SK-N-MC (cell line): ENCODE measurements around the gene GSE1.
A peak's percentile ranks its signal among the peaks of the same experiment; 100 is the strongest.

ENCODE experiments used
- DNase-seq: peaks from one replicate; pipeline ENCODE4 v3.0.0-alpha.2; 2011; ENCODE audit warnings: low read depth, low spot score
- H3K27ac ChIP-seq: fragments of 200-600 bp; sonication (generic); 2 replicates; pipeline ENCODE4 v1.5.1; 2016; ENCODE audit warnings: mixed run types
- H3K36me3 ChIP-seq: fragments of 200-600 bp; sonication (generic); 2 replicates; pipeline ENCODE4 v1.6.1; 2017; ENCODE audit warnings: antibody characterized with exemption, low read length, mixed read lengths; ENCODE audit not compliant: insufficient read depth
- H3K4me3 ChIP-seq: fragments of 200-600 bp; sonication (generic); 2 replicates; pipeline ENCODE4 v1.5.1; 2016
- H3K9ac ChIP-seq: fragments of 200-600 bp; sonication (generic); 2 replicates; pipeline ENCODE4 v1.8.0; 2017; ENCODE audit warnings: mixed run types, mixed read lengths; ENCODE audit not compliant: insufficient read length
- H3K9me3 ChIP-seq: fragments of 200-600 bp; sonication (generic); 2 replicates; pipeline ENCODE4 v1.6.1; 2017; ENCODE audit warnings: low read depth, mild to moderate bottlenecking, antibody characterized with exemption, low read length, moderate library complexity, mixed read lengths
- EZH2 ChIP-seq: fragments of 200-600 bp; sonication (generic); IDR thresholded peaks from one replicate; pipeline ENCODE4 v1.6.1; 2017; ENCODE audit warnings: antibody characterized with exemption
- FOXP2 ChIP-seq: optimal IDR thresholded peaks from 2 replicates; pipeline ENCODE3; 2011; ENCODE audit warnings: mild to moderate bottlenecking, moderate library complexity; ENCODE audit not compliant: insufficient read depth; ENCODE audit errors: extremely low read length, control extremely low read depth
- POLR2AphosphoS5 ChIP-seq: IDR thresholded peaks from 2 replicates; pipeline ENCODE4 v1.6.1; 2012; ENCODE audit warnings: mild to moderate bottlenecking, low read depth, low read length, borderline replicate concordance

GSE1 gene

DNA sequence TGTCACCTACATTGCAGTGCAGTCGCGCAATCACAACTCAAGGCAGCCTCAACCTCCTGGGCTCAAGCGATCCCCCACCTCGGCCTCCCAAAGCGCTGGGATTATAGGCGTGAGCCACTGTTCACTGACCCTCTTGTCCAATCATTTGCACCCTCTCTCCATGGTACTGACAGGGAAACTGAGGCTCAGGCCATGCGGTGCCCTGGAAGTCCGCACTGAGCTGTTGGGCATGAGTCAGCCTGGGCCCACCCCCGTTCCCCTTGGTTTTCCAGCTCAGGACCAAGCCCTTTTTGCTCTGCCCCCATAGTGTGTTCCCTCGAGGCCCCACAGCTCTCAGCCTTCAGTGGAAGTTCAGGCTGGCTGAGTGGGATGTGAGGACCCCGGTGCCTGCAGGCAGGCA lies 10.1 kb downstream of the GSE1 start:
- TF ChIP-seq FOXP2 (no peak), EZH2 (no peak), POLR2AphosphoS5 (no peak)
- H3K9ac ChIP-seq = no peak overlapping the region
- no peak overlapping the region for H3K27ac ChIP-seq
- no peaks in the 10 kb centered on the region for H3K36me3 ChIP-seq
- H3K9me3 ChIP-seq = no peaks in the 10 kb centered on the region
- DNase-seq = no peak
- H3K4me3 ChIP-seq = no peak overlapping the region

DNA sequence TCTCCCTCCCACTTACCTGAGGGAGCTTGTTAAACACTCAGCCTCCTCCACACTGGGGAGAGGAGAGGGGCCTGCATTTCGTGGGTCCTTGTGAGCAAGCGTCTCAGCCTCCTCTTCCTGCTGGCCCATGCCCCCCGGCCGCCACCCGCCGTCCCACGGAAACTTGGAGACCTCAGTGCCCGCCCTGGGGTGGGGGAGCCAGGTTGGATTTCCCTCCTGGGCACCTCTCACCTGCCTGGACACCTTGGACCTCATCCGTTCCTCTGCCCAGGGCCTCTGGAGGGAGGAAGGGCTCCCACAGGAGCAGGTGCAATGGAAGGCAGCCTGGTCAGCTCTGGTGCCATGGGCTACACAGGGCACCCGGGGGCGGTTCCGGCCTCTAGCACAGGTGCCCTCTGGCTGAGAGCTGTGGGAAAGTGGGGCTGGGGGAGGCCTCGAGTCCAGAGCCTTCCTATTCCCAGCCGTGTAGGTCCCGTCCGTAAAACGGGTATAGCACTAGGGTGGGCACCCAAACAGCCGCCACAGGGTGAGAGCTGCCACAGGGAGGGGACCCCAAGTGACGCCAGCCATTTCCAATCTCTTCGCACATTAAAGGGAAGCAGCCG lies 11.0 kb downstream of the GSE1 start:
- Histone ChIP-seq H3K4me3 (no peak overlapping the region), H3K27ac (no peak overlapping the region), H3K9me3 (no peaks in the 10 kb centered on the region), H3K9ac (no peak overlapping the region), H3K36me3 (no peaks in the 10 kb centered on the region)
- TF ChIP-seq POLR2AphosphoS5 = no peak
- no peak for TF ChIP-seq FOXP2
- no peak for TF ChIP-seq EZH2
- no peak for DNase-seq

DNA sequence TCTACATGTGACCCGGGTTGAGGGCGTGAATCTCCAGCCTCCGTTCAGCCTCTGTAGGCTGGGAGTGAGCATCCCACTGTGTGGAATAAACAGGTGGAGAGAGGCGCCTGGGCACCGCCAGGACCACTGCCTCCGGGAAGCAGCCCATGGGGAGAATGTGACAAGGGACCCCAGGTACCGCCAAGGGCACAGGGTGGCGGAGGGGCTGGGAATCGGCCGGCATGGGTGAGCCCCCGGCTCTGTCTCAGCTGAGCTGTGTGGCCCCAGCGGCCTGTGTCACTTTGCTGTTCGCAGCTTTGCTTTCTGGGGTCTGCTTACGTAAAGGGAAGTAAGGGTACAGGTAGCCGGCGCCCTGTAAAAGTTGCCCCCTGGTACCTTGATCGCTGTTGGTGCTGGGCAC lies 11.5 kb downstream of the GSE1 start:
- no peak for DNase-seq
- no peak overlapping the region for H3K9ac ChIP-seq
- H3K36me3 ChIP-seq = no peaks in the 10 kb centered on the region
- no peak for TF ChIP-seq FOXP2
- no peak for TF ChIP-seq POLR2AphosphoS5
- H3K4me3 ChIP-seq = no peak overlapping the region
- no peak overlapping the region for H3K27ac ChIP-seq
- H3K9me3 ChIP-seq = no peaks in the 10 kb centered on the region

GRCh38 chr16:85625053-85625452 lies 11.9 kb downstream of the GSE1 start:
- TF ChIP-seq POLR2AphosphoS5 (no peak), EZH2 (no peak), FOXP2 (no peak)
- no peaks in the 10 kb centered on the region for H3K36me3 ChIP-seq
- no peak for DNase-seq
- H3K9ac ChIP-seq = no peak overlapping the region
- no peak overlapping the region for H3K4me3 ChIP-seq
- H3K27ac ChIP-seq = no peak overlapping the region
- H3K9me3 ChIP-seq = no peaks in the 10 kb centered on the region

GRCh38 chr16:85625485-85626117 lies 12.5 kb downstream of the GSE1 start:
- DNase-seq = no peak

GRCh38 chr16:85626191-85626981 lies 13.3 kb downstream of the GSE1 start:
- no peaks in the 10 kb centered on the region for H3K36me3 ChIP-seq
- no peak for DNase-seq
- H3K9ac ChIP-seq = peak overlapping the region; percentile 73
- no peaks in the 10 kb centered on the region for H3K9me3 ChIP-seq
- H3K27ac ChIP-seq = peak overlapping the region; percentile 90
- TF ChIP-seq EZH2 = no peak
- H3K4me3 ChIP-seq = peak overlapping the region; percentile 69

More at GRCh38 chr16:85625485-85626117, 12.5 kb downstream of the GSE1 start:
- TF ChIP-seq FOXP2 (no peak), POLR2AphosphoS5 (no peak), EZH2 (no peak)
- H3K36me3 ChIP-seq = no peaks in the 10 kb centered on the region
- H3K27ac ChIP-seq = peak overlapping the region; percentile 90
- H3K9me3 ChIP-seq = no peaks in the 10 kb centered on the region
- H3K9ac ChIP-seq = no peak overlapping the region
- H3K4me3 ChIP-seq = peak overlapping the region; percentile 69; the same call in 1 of the 2 replicates

- Histone ChIP-seq H3K9me3 (no peaks in the 10 kb centered on the region), H3K36me3 (no peaks in the 10 kb centered on the region), H3K9ac (no peak overlapping the region), H3K4me3 (no peak overlapping the region), H3K27ac (no peak overlapping the region; the same call in 1 of the 2 replicates)
- TF ChIP-seq EZH2 (no peak), FOXP2 (no peak), POLR2AphosphoS5 (no peak)
- DNase-seq = no peak
Measured at GRCh38 chr16:85627089-85627488, 14.0 kb downstream of the GSE1 start.

DNA sequence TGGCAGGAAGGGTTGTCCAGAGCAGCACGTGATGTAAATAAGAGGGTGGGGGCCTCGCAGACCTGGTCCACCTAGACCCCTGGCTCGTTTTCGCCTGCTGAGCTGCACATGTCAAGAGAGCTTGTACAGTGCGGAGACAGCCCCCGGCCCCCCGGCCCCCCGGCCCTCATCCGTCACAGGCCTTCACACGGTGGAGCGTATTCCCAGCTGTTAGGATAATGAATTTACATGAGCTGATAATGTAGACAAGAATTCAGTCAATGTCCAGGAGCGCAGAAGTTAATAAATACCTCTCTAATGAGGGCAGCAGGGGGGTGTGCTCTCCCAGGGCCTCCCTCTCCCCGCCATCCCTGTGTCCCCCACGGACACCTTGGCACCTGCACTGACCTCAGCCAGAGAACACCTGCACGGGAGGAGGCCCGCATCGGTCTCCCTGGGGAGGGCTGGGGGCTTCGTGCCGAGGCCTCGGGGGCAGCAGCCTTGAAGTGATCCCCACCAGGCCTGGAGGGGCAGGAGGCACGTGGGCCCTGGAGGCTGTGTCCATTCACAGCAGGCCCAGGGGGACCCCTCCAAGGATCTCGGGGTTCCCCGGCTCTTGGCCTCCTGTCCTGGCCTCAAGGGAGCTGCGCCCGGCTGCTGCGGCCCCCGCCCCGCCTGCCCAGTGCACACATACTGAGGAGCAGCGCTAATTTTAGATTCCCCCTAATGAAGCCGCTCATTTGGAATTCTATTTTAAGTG lies 14.6 kb downstream of the GSE1 start:
- no peaks in the 10 kb centered on the region for H3K36me3 ChIP-seq
- H3K9ac ChIP-seq = no peak overlapping the region
- H3K4me3 ChIP-seq = no peak overlapping the region
- H3K9me3 ChIP-seq = no peaks in the 10 kb centered on the region
- no peak overlapping the region for H3K27ac ChIP-seq
- no peak for TF ChIP-seq POLR2AphosphoS5
- TF ChIP-seq FOXP2 = no peak
- no peak for TF ChIP-seq EZH2
- DNase-seq = no peak
